Tibial nerve (tissue), 4 donors: ENCODE measurements around the gene HNRNPU. TPM values are rescaled to one million over a fixed set of nuclear protein-coding genes. Genes with fewer than 3 reads are reported as not detected.

Experiments
- DNase-seq, 2 donors: peaks; one replicate each; pipeline ENCODE4 v3.0.0-alpha.2; 2019; ENCODE audit warnings: low spot score in 2 of 2
- H3K27ac ChIP-seq, 4 donors: fragments of 200-600 bp; sonication (generic) in 3 of 4; one replicate each; pipeline ENCODE4 v1.5.1; 2017 to 2019; ENCODE audit warnings: mild to moderate bottlenecking in 1 of 4
- H3K27me3 ChIP-seq, 2 donors: fragments of 200-600 bp; sonication (generic) in 1 of 2; one replicate each; pipeline versions ENCODE4 v1.5.1 to v1.6.0; 2017 to 2019
- H3K36me3 ChIP-seq, 3 donors: fragments of 200-600 bp; sonication (generic); one replicate each; pipeline ENCODE4 v1.5.1; 2018 to 2019
- H3K4me1 ChIP-seq, 4 donors: fragments of 200-600 bp; sonication (generic) in 3 of 4; one replicate each; pipeline ENCODE4 v1.5.1; 2017 to 2019
- H3K4me3 ChIP-seq, 4 donors: fragments of 200-600 bp; sonication (generic) in 3 of 4; one replicate each; pipeline ENCODE4 v1.5.1; 2017 to 2019; ENCODE audit warnings: mild to moderate bottlenecking in 1 of 4, moderate library complexity in 1 of 4
- H3K9me3 ChIP-seq, 4 donors: fragments of 200-600 bp; sonication (generic) in 3 of 4; one replicate each; pipeline ENCODE4 v1.5.1; 2017 to 2019
- CTCF ChIP-seq, 5 experiments: fragments of 200-600 bp in 3 of 5; fragments of 450-650 bp in 2 of 5; sonication (generic) in 3 of 5; IDR thresholded peaks; one replicate each; pipeline ENCODE4 v1.5.1; 2016 to 2019; ENCODE audit warnings: antibody characterized with exemption in 5 of 5, mild to moderate bottlenecking in 3 of 5, moderate library complexity in 2 of 5
- EP300 ChIP-seq, 2 donors: sonication (generic); formaldehyde crosslinking; IDR thresholded peaks; one replicate each; pipeline ENCODE4 v1.6.1; 2017; ENCODE audit warnings: antibody characterized with exemption in 2 of 2, mild to moderate bottlenecking in 1 of 2
- POLR2A ChIP-seq, 2 donors: fragments of 450-650 bp; IDR thresholded peaks; one replicate each; pipeline ENCODE4 v1.6.1; 2017; ENCODE audit warnings: antibody characterized with exemption in 2 of 2, mild to moderate bottlenecking in 2 of 2, moderate library complexity in 2 of 2
- WGBS, 2 donors: methylation state at CpG; one replicate each; pipeline ENCODE4 v1.1.5; 2018; 5-methylcytosine and 5-hydroxymethylcytosine counted together
- total RNA-seq, 4 donors: library from RNA; depleted of rRNA; stranded (reverse); fragments of >200 nt; gene quantifications; one replicate each; pipeline ENCODE4 v1.1.0, GENCODE V29; 2016

The HNRNPU gene
- total RNA-seq, 4 donors from 2014 or later, result 344 to 503 (median 410) TPM

- Histone ChIP-seq H3K4me1 (no peaks in the 10 kb centered on the region), H3K27me3 (no peaks in the 10 kb centered on the region), H3K4me3 (no peak overlapping the region), H3K9me3 (no peaks in the 10 kb centered on the region), H3K36me3 (no peaks in the 10 kb centered on the region), H3K27ac (no peak overlapping the region)
- TF ChIP-seq POLR2A (IDR thresholded peaks at IDR 0.05) (no peak), EP300 (IDR thresholded peaks at IDR 0.05) (no peak), CTCF (IDR thresholded peaks at IDR 0.05) (no peak)
- DNase-seq, result no peak
- 83 to 85% methylated on average over 12 of the region's 12 CpGs for WGBS, 2 donors
Measured at GRCh38 chr1:244817415-244817894, 46.9 kb downstream of the HNRNPU start.

DNA sequence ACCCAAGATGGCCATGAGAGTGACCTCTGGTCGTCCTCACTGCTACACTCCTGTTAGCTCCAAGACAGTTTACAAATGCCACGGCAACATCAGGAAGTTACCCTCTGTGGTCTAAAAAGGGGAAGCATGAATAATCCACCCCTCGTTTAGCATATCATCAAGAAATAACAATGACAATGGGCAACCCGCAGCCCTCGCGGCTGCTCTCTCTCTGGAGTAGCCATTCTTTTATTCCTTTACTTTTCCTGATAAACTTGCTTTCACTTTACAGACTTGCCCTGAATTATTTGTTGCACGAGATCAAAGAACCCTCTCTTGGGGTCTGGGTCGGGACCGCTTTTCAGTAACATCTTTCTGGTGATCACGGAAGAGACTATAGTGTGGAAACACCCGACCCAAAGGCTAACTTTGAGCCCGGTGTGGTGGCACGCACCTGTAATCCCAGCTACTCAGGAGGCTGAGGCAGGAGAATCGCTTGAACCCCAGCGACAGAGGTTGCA, 48.7 kb downstream of the HNRNPU start:
- Histone ChIP-seq H3K36me3 (no peaks in the 10 kb centered on the region), H3K4me3 (peak overlapping the region in 2 of 4 donors; percentile 9 to 25), H3K9me3 (no peaks in the 10 kb centered on the region), H3K4me1 (no peaks in the 10 kb centered on the region), H3K27ac (no peak overlapping the region), H3K27me3 (no peaks in the 10 kb centered on the region)
- no peak for DNase-seq
- WGBS, 2 donors, result 48 to 49% methylated on average over 15 of the region's 15 CpGs
- no peak for TF ChIP-seq POLR2A (IDR thresholded peaks at IDR 0.05)

DNA sequence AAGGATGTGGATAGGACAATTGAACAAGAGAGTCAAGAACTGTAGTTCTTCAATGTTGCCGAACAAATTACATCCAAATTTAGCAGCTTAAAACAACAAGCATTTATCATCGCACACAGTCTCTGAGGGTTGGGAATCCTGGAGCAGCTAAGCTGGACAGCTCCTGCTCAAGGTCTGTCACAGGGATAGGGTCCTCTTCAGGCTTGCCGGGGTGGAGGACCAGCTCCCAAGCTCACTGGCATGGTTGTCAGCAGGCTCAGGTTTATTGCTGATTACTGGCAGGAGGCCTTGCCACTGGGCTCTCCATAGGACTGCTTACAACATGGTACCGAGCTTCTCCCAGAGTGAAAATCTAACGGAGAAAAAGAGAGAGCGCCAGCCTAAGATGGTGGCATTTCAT, 51.0 kb downstream of the HNRNPU start:
- H3K4me1 ChIP-seq, result no peaks in the 10 kb centered on the region
- no peak for DNase-seq
- H3K27ac ChIP-seq, result no peak overlapping the region
- H3K4me3 ChIP-seq, result no peak overlapping the region
- 79 to 85% methylated on average over 6 of the region's 6 CpGs for WGBS, 2 donors
- H3K9me3 ChIP-seq, result no peaks in the 10 kb centered on the region
- H3K27me3 ChIP-seq, result no peaks in the 10 kb centered on the region
- H3K36me3 ChIP-seq, result no peaks in the 10 kb centered on the region
- TF ChIP-seq POLR2A (IDR thresholded peaks at IDR 0.05) (no peak), CTCF (IDR thresholded peaks at IDR 0.05) (no peak), EP300 (IDR thresholded peaks at IDR 0.05) (no peak)

DNA sequence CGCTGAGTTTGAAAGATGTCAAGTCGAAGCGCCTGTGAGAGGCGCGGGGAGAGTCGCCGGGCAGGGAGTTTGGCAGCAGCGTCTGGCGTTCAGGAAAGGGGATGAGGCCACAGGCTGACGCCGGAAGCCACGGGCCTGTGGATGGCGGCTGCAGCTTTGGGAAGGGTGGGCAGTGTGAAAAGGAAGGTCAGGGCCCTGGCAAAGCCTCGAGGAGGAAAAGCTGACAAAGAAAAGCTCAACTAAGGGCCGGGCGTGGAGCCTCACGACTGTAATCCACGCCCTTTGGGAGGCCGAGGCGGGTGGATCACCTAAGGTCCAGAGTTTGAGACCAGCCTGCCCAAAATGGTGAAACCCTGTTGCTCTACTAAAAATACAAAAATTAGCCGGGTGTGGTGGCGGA, 54.1 kb downstream of the HNRNPU start:
- 89% methylated on average over 22 of the region's 22 CpGs for WGBS, 2 donors

GRCh38 chr1:244807138-244807537, 57.2 kb downstream of the HNRNPU start:
- DNase-seq, result no peak
- no peak overlapping the region for H3K27ac ChIP-seq
- H3K36me3 ChIP-seq, result no peaks in the 10 kb centered on the region
- TF ChIP-seq POLR2A (IDR thresholded peaks at IDR 0.05), result no peak
- no peak for TF ChIP-seq CTCF (IDR thresholded peaks at IDR 0.05)
- TF ChIP-seq EP300 (IDR thresholded peaks at IDR 0.05), result no peak
- H3K4me3 ChIP-seq, result no peak overlapping the region
- H3K9me3 ChIP-seq, result no peaks in the 10 kb centered on the region
- no peaks in the 10 kb centered on the region for H3K4me1 ChIP-seq
- no peaks in the 10 kb centered on the region for H3K27me3 ChIP-seq

More for the DNA sequence above, 54.1 kb downstream of the HNRNPU start:
- TF ChIP-seq EP300 (IDR thresholded peaks at IDR 0.05) (no peak), CTCF (IDR thresholded peaks at IDR 0.05) (no peak)
- Histone ChIP-seq H3K36me3 (no peaks in the 10 kb centered on the region), H3K4me3 (no peak overlapping the region), H3K4me1 (no peaks in the 10 kb centered on the region), H3K9me3 (no peaks in the 10 kb centered on the region), H3K27ac (no peak overlapping the region), H3K27me3 (no peaks in the 10 kb centered on the region)
- no peak for DNase-seq

DNA sequence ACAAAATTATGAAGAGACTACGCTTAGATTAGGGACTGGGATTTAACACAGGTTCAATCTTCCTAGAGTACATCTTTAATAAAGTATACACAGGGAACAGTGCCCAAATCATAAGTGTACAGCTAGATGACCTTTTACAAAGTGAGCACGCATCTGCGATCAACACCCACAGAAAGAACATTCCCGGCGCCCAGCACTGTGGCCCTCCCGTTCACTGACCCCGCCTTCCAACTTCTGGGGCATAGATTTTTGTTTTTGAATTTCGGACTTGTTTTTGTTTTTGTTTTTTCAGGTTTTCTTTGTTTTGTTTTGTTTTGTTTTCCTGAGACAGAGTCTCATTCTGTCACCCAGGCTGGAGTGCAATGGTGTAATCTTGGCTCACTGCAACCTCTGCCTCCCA, 59.5 kb downstream of the HNRNPU start:
- WGBS, 2 donors, result 79 to 80% methylated on average over 8 of the region's 8 CpGs
- Histone ChIP-seq H3K27ac (no peak overlapping the region), H3K4me1 (no peaks in the 10 kb centered on the region), H3K36me3 (no peaks in the 10 kb centered on the region), H3K27me3 (no peaks in the 10 kb centered on the region), H3K4me3 (no peak overlapping the region), H3K9me3 (no peaks in the 10 kb centered on the region)
- TF ChIP-seq POLR2A (IDR thresholded peaks at IDR 0.05) (no peak), EP300 (IDR thresholded peaks at IDR 0.05) (no peak), CTCF (IDR thresholded peaks at IDR 0.05) (no peak)
- no peak for DNase-seq
